ENCODE measurements around the gene NPFFR1.

NPFFR1 gene

DNA sequence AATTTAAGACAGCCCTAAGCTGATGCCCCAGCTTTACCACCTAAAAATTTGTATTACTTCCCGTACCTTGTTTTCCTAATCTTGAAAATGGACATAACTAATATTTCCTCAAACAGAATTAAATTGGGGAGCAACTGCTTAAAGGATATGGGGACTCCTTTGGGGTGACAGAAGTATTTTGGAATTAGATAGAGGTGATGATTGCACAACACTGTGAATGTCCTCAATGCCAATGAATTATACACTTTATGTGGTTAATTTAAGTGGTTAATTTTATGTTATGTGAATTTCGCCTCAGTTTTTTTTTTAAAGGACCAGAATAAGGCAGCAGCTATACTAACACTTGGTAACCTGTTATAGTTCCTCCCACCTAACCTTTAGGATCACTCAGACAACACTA lies 19.9 kb upstream of the NPFFR1 start:
- Histone ChIP-seq H3K9me3 (ENCODE audit: control insufficient read depth, insufficient read depth, low read depth, low read length) (no peaks in the 10 kb centered on the region), H3K4me3 (ENCODE audit: low read depth, low read length) (no peak overlapping the region), H3K27ac (ENCODE audit: extremely low read depth, low read depth, low read length) (no peak overlapping the region), H3K36me3 (ENCODE audit: control insufficient read depth in 2 of 2, insufficient read depth in 1 of 2, low read length in 2 of 2) (no peaks in the 10 kb centered on the region), H3K4me1 (ENCODE audit: control insufficient read depth, insufficient read depth, low read length) (no peaks in the 10 kb centered on the region)
- CTCF ChIA-PET, result interaction anchor here (0.5 to 1.4 kb wide), 4 partner anchors 31 to 966 kb away, joined by 3 to 7 read pairs (median 4); no protein-coding TSS in a partner anchor
- TF ChIP-seq KLF10 (tag by site-specific recombination; IDR thresholded peaks at IDR 0.05) (no peak), KLF9 (tag by site-specific recombination; IDR thresholded peaks at IDR 0.05; ENCODE audit: low read depth) (no peak), ZNF600 (tag by site-specific recombination; IDR thresholded peaks at IDR 0.05) (no peak), ZNF561 (tag by site-specific recombination; IDR thresholded peaks at IDR 0.05; ENCODE audit: borderline replicate concordance) (no peak), YY2 (tag by site-specific recombination; IDR thresholded peaks at IDR 0.05) (no peak), ZNF174 (tag by site-specific recombination; IDR thresholded peaks at IDR 0.05) (no peak)
- TF ChIP-seq, protein P1, sequence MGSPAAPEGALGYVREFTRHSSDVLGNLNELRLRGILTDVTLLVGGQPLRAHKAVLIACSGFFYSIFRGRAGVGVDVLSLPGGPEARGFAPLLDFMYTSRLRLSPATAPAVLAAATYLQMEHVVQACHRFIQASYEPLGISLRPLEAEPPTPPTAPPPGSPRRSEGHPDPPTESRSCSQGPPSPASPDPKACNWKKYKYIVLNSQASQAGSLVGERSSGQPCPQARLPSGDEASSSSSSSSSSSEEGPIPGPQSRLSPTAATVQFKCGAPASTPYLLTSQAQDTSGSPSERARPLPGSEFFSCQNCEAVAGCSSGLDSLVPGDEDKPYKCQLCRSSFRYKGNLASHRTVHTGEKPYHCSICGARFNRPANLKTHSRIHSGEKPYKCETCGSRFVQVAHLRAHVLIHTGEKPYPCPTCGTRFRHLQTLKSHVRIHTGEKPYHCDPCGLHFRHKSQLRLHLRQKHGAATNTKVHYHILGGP (tag by site-specific recombination; IDR thresholded peaks at IDR 0.05), result no peak
- TF ChIP-seq, protein P2, sequence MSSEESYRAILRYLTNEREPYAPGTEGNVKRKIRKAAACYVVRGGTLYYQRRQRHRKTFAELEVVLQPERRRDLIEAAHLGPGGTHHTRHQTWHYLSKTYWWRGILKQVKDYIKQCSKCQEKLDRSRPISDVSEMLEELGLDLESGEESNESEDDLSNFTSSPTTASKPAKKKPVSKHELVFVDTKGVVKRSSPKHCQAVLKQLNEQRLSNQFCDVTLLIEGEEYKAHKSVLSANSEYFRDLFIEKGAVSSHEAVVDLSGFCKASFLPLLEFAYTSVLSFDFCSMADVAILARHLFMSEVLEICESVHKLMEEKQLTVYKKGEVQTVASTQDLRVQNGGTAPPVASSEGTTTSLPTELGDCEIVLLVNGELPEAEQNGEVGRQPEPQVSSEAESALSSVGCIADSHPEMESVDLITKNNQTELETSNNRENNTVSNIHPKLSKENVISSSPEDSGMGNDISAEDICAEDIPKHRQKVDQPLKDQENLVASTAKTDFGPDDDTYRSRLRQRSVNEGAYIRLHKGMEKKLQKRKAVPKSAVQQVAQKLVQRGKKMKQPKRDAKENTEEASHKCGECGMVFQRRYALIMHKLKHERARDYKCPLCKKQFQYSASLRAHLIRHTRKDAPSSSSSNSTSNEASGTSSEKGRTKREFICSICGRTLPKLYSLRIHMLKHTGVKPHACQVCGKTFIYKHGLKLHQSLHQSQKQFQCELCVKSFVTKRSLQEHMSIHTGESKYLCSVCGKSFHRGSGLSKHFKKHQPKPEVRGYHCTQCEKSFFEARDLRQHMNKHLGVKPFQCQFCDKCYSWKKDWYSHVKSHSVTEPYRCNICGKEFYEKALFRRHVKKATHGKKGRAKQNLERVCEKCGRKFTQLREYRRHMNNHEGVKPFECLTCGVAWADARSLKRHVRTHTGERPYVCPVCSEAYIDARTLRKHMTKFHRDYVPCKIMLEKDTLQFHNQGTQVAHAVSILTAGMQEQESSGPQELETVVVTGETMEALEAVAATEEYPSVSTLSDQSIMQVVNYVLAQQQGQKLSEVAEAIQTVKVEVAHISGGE (tag by site-specific recombination; conservative IDR thresholded peaks at IDR 0.05; ENCODE audit: low read depth), result no peak
- POLR2A ChIA-PET, result no interaction called here

DNA sequence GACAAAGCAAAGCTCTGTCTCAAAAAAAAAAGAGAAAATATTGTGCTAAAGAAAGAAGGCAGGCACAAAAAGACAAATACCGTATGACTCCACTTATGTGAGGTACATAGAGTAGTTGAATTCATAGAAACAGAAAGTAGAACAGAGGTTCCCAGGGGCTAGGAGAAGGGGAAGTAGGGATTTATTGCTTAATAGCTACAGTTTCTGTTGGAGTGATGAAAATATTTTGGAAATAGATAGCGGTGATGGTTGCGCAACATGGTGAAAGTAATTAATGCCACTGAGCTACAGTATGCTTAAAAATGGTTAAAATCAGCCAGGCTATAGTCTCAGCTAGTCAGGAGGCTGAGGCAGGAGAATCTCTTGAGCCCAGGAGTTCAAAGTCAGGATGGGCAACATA lies 18.5 kb upstream of the NPFFR1 start:
- POLR2A ChIA-PET, result no interaction called here
- CTCF ChIA-PET, result interaction anchor here (0.6 kb wide), 1 partner anchor 175 kb away, joined by 3 read pairs; no protein-coding TSS in a partner anchor
- H3K4me1 ChIP-seq (ENCODE audit: control insufficient read depth, insufficient read depth, low read length), result no peaks in the 10 kb centered on the region
- no peaks in the 10 kb centered on the region for H3K9me3 ChIP-seq (ENCODE audit: control insufficient read depth, insufficient read depth, low read depth, low read length)
- H3K36me3 ChIP-seq (ENCODE audit: control insufficient read depth in 2 of 2, insufficient read depth in 1 of 2, low read length in 2 of 2), result no peaks in the 10 kb centered on the region
- H3K27ac ChIP-seq (ENCODE audit: extremely low read depth, low read depth, low read length), result no peak overlapping the region
- no peak overlapping the region for H3K4me3 ChIP-seq (ENCODE audit: low read depth, low read length)
- TF ChIP-seq PRDM1 (tag by site-specific recombination; IDR thresholded peaks at IDR 0.05), result peak; percentile 59
- TF ChIP-seq ZNF76 (tag by site-specific recombination; IDR thresholded peaks at IDR 0.05; ENCODE audit: borderline replicate concordance, low read depth), result no peak

DNA sequence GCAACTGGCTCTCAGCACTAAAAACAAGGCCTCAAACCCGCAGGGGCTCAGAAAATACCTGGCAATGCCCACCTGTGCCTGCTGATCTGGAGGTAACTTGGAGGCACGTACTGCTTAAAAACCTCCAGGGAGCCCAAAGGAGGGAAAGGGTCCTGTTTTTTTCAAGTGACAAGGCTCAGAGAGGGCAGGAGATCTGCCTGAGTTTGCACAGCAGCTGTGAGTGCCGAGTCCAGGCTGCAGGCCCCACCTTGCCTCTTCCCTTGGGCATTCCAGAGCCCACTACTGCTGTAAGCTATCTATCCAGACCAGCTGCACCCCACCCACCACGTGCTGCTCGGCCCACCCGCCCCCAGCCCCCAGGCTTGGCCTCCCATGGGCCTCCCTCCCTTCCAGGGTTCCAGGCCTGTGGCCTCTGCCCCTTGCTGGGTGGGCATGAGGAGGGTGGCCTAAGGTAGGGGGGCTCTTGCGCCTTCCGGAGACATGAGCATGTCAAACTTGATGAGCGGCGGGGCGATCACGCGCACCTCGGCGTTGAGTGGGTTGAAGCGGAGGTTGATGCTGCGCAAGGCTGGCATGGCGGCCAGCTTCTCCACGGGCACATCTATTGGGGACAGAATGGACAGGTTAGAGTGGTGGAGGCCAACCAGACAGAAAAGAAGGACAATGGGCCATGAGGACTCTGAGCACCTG lies 17.2 kb upstream of the NPFFR1 start:
- Histone ChIP-seq H3K9me3 (ENCODE audit: control insufficient read depth, insufficient read depth, low read depth, low read length) (no peaks in the 10 kb centered on the region), H3K4me3 (ENCODE audit: low read depth, low read length) (no peak overlapping the region), H3K36me3 (ENCODE audit: control insufficient read depth in 2 of 2, insufficient read depth in 1 of 2, low read length in 2 of 2) (no peaks in the 10 kb centered on the region), H3K27ac (ENCODE audit: extremely low read depth, low read depth, low read length) (no peak overlapping the region), H3K4me1 (ENCODE audit: control insufficient read depth, insufficient read depth, low read length) (no peaks in the 10 kb centered on the region)
- POLR2A ChIA-PET, result no interaction called here
- CTCF ChIA-PET, result no interaction called here
- no peak for TF ChIP-seq ZNF529 (tag by site-specific recombination; IDR thresholded peaks at IDR 0.05; ENCODE audit: insufficient replicate concordance)
- TF ChIP-seq ZNF133 (tag by site-specific recombination; IDR thresholded peaks at IDR 0.05), result no peak
- no peak for TF ChIP-seq GLIS1 (tag by site-specific recombination; IDR thresholded peaks at IDR 0.05)
- TF ChIP-seq ZNF785 (tag by site-specific recombination; IDR thresholded peaks at IDR 0.05), result no peak
- TF ChIP-seq, protein P3, sequence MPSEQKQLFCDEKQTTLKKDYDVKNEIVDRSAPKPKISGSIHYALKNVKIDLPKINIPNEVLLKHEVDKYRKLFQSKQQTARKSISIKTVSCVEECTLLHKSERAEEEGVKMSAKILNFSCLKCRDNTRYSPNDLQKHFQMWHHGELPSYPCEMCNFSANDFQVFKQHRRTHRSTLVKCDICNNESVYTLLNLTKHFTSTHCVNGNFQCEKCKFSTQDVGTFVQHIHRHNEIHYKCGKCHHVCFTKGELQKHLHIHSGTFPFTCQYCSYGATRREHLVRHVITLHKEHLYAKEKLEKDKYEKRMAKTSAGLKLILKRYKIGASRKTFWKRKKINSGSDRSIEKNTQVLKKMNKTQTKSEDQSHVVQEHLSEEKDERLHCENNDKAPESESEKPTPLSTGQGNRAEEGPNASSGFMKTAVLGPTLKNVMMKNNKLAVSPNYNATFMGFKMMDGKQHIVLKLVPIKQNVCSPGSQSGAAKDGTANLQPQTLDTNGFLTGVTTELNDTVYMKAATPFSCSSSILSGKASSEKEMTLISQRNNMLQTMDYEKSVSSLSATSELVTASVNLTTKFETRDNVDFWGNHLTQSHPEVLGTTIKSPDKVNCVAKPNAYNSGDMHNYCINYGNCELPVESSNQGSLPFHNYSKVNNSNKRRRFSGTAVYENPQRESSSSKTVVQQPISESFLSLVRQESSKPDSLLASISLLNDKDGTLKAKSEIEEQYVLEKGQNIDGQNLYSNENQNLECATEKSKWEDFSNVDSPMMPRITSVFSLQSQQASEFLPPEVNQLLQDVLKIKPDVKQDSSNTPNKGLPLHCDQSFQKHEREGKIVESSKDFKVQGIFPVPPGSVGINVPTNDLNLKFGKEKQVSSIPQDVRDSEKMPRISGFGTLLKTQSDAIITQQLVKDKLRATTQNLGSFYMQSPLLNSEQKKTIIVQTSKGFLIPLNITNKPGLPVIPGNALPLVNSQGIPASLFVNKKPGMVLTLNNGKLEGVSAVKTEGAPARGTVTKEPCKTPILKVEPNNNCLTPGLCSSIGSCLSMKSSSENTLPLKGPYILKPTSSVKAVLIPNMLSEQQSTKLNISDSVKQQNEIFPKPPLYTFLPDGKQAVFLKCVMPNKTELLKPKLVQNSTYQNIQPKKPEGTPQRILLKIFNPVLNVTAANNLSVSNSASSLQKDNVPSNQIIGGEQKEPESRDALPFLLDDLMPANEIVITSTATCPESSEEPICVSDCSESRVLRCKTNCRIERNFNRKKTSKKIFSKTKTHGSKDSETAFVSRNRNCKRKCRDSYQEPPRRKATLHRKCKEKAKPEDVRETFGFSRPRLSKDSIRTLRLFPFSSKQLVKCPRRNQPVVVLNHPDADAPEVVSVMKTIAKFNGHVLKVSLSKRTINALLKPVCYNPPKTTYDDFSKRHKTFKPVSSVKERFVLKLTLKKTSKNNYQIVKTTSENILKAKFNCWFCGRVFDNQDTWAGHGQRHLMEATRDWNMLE (tag by site-specific recombination; conservative IDR thresholded peaks at IDR 0.05; ENCODE audit: low read depth), result no peak
- TF ChIP-seq MYNN (tag by site-specific recombination; IDR thresholded peaks at IDR 0.05; ENCODE audit: borderline replicate concordance), result no peak
- TF ChIP-seq ZNF366 (tag by site-specific recombination; conservative IDR thresholded peaks at IDR 0.05), result no peak
- no peak for TF ChIP-seq BCL11A (tag by site-specific recombination; IDR thresholded peaks at IDR 0.05; ENCODE audit: low read depth)
- TF ChIP-seq, protein P4, sequence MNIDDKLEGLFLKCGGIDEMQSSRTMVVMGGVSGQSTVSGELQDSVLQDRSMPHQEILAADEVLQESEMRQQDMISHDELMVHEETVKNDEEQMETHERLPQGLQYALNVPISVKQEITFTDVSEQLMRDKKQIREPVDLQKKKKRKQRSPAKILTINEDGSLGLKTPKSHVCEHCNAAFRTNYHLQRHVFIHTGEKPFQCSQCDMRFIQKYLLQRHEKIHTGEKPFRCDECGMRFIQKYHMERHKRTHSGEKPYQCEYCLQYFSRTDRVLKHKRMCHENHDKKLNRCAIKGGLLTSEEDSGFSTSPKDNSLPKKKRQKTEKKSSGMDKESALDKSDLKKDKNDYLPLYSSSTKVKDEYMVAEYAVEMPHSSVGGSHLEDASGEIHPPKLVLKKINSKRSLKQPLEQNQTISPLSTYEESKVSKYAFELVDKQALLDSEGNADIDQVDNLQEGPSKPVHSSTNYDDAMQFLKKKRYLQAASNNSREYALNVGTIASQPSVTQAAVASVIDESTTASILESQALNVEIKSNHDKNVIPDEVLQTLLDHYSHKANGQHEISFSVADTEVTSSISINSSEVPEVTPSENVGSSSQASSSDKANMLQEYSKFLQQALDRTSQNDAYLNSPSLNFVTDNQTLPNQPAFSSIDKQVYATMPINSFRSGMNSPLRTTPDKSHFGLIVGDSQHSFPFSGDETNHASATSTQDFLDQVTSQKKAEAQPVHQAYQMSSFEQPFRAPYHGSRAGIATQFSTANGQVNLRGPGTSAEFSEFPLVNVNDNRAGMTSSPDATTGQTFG (tag by site-specific recombination; IDR thresholded peaks at IDR 0.05; ENCODE audit: borderline replicate concordance), result no peak

All from HEK293 (cell line).